OCI-LY1 (cell line): ENCODE data around the gene GPRC5C.

ENCODE experiments used
- H2AFZ ChIP-seq: fragments of 200-600 bp; sonication (generic), shearing (Covaris generic); 2 replicates; pipeline ENCODE4 v1.6.0; 2014; ENCODE audit warnings: antibody characterized with exemption, mild to moderate bottlenecking, low read length
- H3F3A ChIP-seq: fragments of 200-600 bp; sonication (generic), shearing (Covaris generic); 2 replicates; pipeline ENCODE4 v1.6.0; 2014; ENCODE audit warnings: mild to moderate bottlenecking, antibody characterized with exemption, low read length, moderate library complexity; ENCODE audit not compliant: insufficient read depth
- H3K27ac ChIP-seq: fragments of 200-600 bp; sonication (generic); 2 replicates; pipeline ENCODE4 v1.5.1; 2014; ENCODE audit warnings: low read length, mixed run types, mild to moderate bottlenecking, low read depth; ENCODE audit not compliant: poor library complexity, severe bottlenecking
- H3K27me3 ChIP-seq: fragments of 200-600 bp; sonication (generic); 2 replicates; pipeline ENCODE4 v1.6.0; 2014; ENCODE audit warnings: antibody characterized with exemption, mild to moderate bottlenecking, low read length, moderate library complexity; ENCODE audit not compliant: insufficient read depth
- H3K36me3 ChIP-seq: fragments of 200-600 bp; sonication (generic); 2 replicates; pipeline ENCODE4 v1.6.1; 2014; ENCODE audit warnings: mild to moderate bottlenecking, antibody characterized with exemption, low read length, moderate library complexity, mixed read lengths; ENCODE audit not compliant: insufficient read depth
- H3K4me1 ChIP-seq: fragments of 200-600 bp; sonication (generic); 2 replicates; pipeline ENCODE4 v1.5.1; 2014; ENCODE audit warnings: mild to moderate bottlenecking, low read length, moderate library complexity; ENCODE audit not compliant: insufficient read depth, severe bottlenecking
- H3K4me2 ChIP-seq: fragments of 200-600 bp; sonication (generic), shearing (Covaris generic); 2 replicates; pipeline ENCODE4 v1.6.1; 2014; ENCODE audit warnings: low read length
- H3K4me3 ChIP-seq: fragments of 200-600 bp; sonication (generic); 2 replicates; pipeline ENCODE4 v1.5.1; 2014; ENCODE audit warnings: low read length, low read depth, mild to moderate bottlenecking, mixed read lengths; ENCODE audit not compliant: poor library complexity, severe bottlenecking
- H3K79me2 ChIP-seq: fragments of 200-600 bp; shearing (Covaris generic); 2 replicates; pipeline ENCODE4 v1.6.1; 2016; ENCODE audit warnings: mixed run types, low read length, mixed read lengths; ENCODE audit not compliant: insufficient read depth
- H3K9ac ChIP-seq: fragments of 200-600 bp; sonication (generic), shearing (Covaris generic); 2 replicates; pipeline ENCODE4 v1.6.1; 2014; ENCODE audit warnings: mild to moderate bottlenecking, low read length, mixed read lengths
- H3K9me2 ChIP-seq: fragments of 200-600 bp; sonication (generic), shearing (Covaris generic); 2 replicates; pipeline ENCODE4 v1.6.1; 2014; ENCODE audit warnings: low read depth, mild to moderate bottlenecking, low read length, mixed read lengths
- H3K9me3 ChIP-seq: fragments of 200-600 bp; shearing (Covaris generic); 2 replicates; pipeline ENCODE4 v1.6.1; 2014; ENCODE audit warnings: low read length, mixed read lengths
- H4K20me1 ChIP-seq: fragments of 200-600 bp; sonication (generic), shearing (Covaris generic); 2 replicates; pipeline ENCODE4 v1.6.0; 2016; ENCODE audit warnings: mild to moderate bottlenecking, low read length; ENCODE audit not compliant: insufficient read depth
- CTCF ChIP-seq: fragments of 200-600 bp; sonication (generic), shearing (Covaris generic); IDR thresholded peaks from 2 replicates; pipeline ENCODE4 v1.5.1; 2017; ENCODE audit warnings: mild to moderate bottlenecking, antibody characterized with exemption, low read length, moderate library complexity, mixed read lengths
- EZH2 ChIP-seq: fragments of 200-600 bp; sonication (generic), shearing (Covaris generic); IDR thresholded peaks from 2 replicates; pipeline ENCODE4 v1.8.0; 2017; ENCODE audit warnings: borderline replicate concordance, mixed run types, mild to moderate bottlenecking, antibody characterized with exemption, low read length, moderate library complexity, mixed read lengths

GPRC5C gene

GRCh38 chr17:74429604-74430384 lies 2.1 kb upstream of the GPRC5C start:
- TF ChIP-seq CTCF (no peak), EZH2 (no peak)
- H3K9me3 ChIP-seq = no peaks in the 10 kb centered on the region
- no peaks in the 10 kb centered on the region for H3K27me3 ChIP-seq
- H3K36me3 ChIP-seq = no peaks in the 10 kb centered on the region
- H3F3A ChIP-seq = no peaks in the 10 kb centered on the region
- no peaks in the 10 kb centered on the region for H3K4me1 ChIP-seq
- H3K4me2 ChIP-seq = no peak overlapping the region
- no peak overlapping the region for H3K4me3 ChIP-seq
- H2AFZ ChIP-seq = no peak overlapping the region
- no peak overlapping the region for H3K27ac ChIP-seq
- no peaks in the 10 kb centered on the region for H4K20me1 ChIP-seq
- no peaks in the 10 kb centered on the region for H3K9me2 ChIP-seq
- no peaks in the 10 kb centered on the region for H3K79me2 ChIP-seq
- H3K9ac ChIP-seq = no peak overlapping the region

GRCh38 chr17:74430385-74430705 lies 1.5 kb upstream of the GPRC5C start:
- Histone ChIP-seq H3K9ac (no peak overlapping the region), H3K27ac (no peak overlapping the region), H3K4me2 (no peak overlapping the region), H4K20me1 (no peaks in the 10 kb centered on the region), H3K36me3 (no peaks in the 10 kb centered on the region), H3K4me3 (no peak overlapping the region), H3K4me1 (no peaks in the 10 kb centered on the region), H3K9me3 (no peaks in the 10 kb centered on the region), H3K27me3 (no peaks in the 10 kb centered on the region), H2AFZ (no peak overlapping the region), H3K79me2 (no peaks in the 10 kb centered on the region), H3K9me2 (no peaks in the 10 kb centered on the region), H3F3A (no peaks in the 10 kb centered on the region)
- TF ChIP-seq EZH2 = no peak
- TF ChIP-seq CTCF = no peak

- H3K27ac ChIP-seq = no peak overlapping the region
- H2AFZ ChIP-seq = no peak overlapping the region
- H3K9me2 ChIP-seq = no peaks in the 10 kb centered on the region
- H3K27me3 ChIP-seq = no peaks in the 10 kb centered on the region
- H3K9me3 ChIP-seq = no peaks in the 10 kb centered on the region
- H3K9ac ChIP-seq = no peak overlapping the region
- H3K4me3 ChIP-seq = no peak overlapping the region
- H3K4me1 ChIP-seq = no peaks in the 10 kb centered on the region
- H3K36me3 ChIP-seq = no peaks in the 10 kb centered on the region
- H3F3A ChIP-seq = no peaks in the 10 kb centered on the region
- TF ChIP-seq CTCF (no peak), EZH2 (no peak)
- no peaks in the 10 kb centered on the region for H3K79me2 ChIP-seq
- no peak overlapping the region for H3K4me2 ChIP-seq
- no peaks in the 10 kb centered on the region for H4K20me1 ChIP-seq
Measured at GRCh38 chr17:74430706-74431567, 951 bp upstream of the GPRC5C start.
